NCI-H446 (cell line): Measurements from ENCODE around the gene ANXA7.

Experiments
- DNase-seq, 2 experiments: peaks; one replicate each; lab custom pipeline; 2025; lab: John Stamatoyannopoulos, UW

The ANXA7 gene

GRCh38 chr10:73413528-73414229 lies at the start of gene ANXA7:
TSS of gene ANXA7 (minus strand) at chr10:73414058. CDS start at chr10:73400856, 13,202 bp downstream.
- peak; percentile 15 to 75 for DNase-seq

- DNase-seq, result no peak
Observed at GRCh38 chr10:73460897-73461296, 47.0 kb upstream of the ANXA7 start.

GRCh38 chr10:73459683-73460314 lies 45.9 kb upstream of the ANXA7 start:
- DNase-seq, result no peak

GRCh38 chr10:73456187-73456890 lies 42.5 kb upstream of the ANXA7 start:
- DNase-seq, result no peak

GRCh38 chr10:73449113-73449512 lies 35.3 kb upstream of the ANXA7 start:
- DNase-seq, result no peak

- no peak for DNase-seq
Observed at GRCh38 chr10:73448384-73448783, 34.5 kb upstream of the ANXA7 start.

- DNase-seq, result no peak
Observed at GRCh38 chr10:73446926-73447325, 33.1 kb upstream of the ANXA7 start.

- DNase-seq, result no peak
Observed at GRCh38 chr10:73444457-73444856, 30.6 kb upstream of the ANXA7 start.

- no peak for DNase-seq
Observed at GRCh38 chr10:73439605-73440312, 25.9 kb upstream of the ANXA7 start.

GRCh38 chr10:73439055-73439454 lies 25.2 kb upstream of the ANXA7 start:
- no peak for DNase-seq

- DNase-seq, result no peak
Observed at GRCh38 chr10:73433538-73433867, 19.6 kb upstream of the ANXA7 start, which contains the start of gene MSS51. TSS of gene MSS51 (minus strand) at chr10:73433561. CDS start at chr10:73428284, 5,277 bp downstream.

- DNase-seq, result no peak
Observed at GRCh38 chr10:73432646-73433537, 19.0 kb upstream of the ANXA7 start.

- DNase-seq, result no peak
Observed at GRCh38 chr10:73426318-73426717, 12.5 kb upstream of the ANXA7 start.

- DNase-seq, result no peak
Observed at GRCh38 chr10:73424478-73424877, 10.6 kb upstream of the ANXA7 start.

- DNase-seq, result no peak
Observed at GRCh38 chr10:73423309-73423708, 9.5 kb upstream of the ANXA7 start.

- DNase-seq, result no peak
Observed at GRCh38 chr10:73416571-73416970, 2.7 kb upstream of the ANXA7 start.

GRCh38 chr10:73414230-73414945 lies 530 bp upstream of the ANXA7 start:
- DNase-seq, result no peak

GRCh38 chr10:73413108-73413527 lies 740 bp downstream of the ANXA7 start:
- no peak for DNase-seq

- DNase-seq, result no peak
Observed at GRCh38 chr10:73410897-73411296, 3.0 kb downstream of the ANXA7 start.

GRCh38 chr10:73408978-73409521 lies 4.8 kb downstream of the ANXA7 start:
- DNase-seq, result no peak
